GM18868 (cell line): ENCODE measurements around the gene ABCC11.
A peak's percentile ranks its signal among the peaks of the same experiment; 100 is the strongest.
"Not testable (repeated sequence)": the region's sequence is repeated elsewhere in the genome, so short reads cannot be mapped to it uniquely, and the experiment has no call there.

ENCODE experiments used
- ATAC-seq: cut with Tn5 transposase; IDR thresholded peaks from one replicate; pipeline ENCODE4 v1.9.1; 2021; ENCODE audit warnings: mild to moderate bottlenecking, moderate library complexity; ENCODE audit not compliant: unreplicated experiment

Gene ABCC11

GRCh38 chr16:48204825-48205151 lies 42.6 kb downstream of the ABCC11 start:
- ATAC-seq = no peak

GRCh38 chr16:48203974-48204824 lies 43.1 kb downstream of the ABCC11 start:
- ATAC-seq = no peak

GRCh38 chr16:48201515-48202201 lies 45.7 kb downstream of the ABCC11 start:
- no peak for ATAC-seq

- no peak for ATAC-seq
Observed at GRCh38 chr16:48197294-48197693, 50.0 kb downstream of the ABCC11 start.

GRCh38 chr16:48194828-48195556 lies 52.3 kb downstream of the ABCC11 start:
- ATAC-seq = no peak

- ATAC-seq = no peak
Observed at GRCh38 chr16:48193846-48194245, 53.5 kb downstream of the ABCC11 start.

GRCh38 chr16:48188449-48189102 lies 58.8 kb downstream of the ABCC11 start:
- peak; percentile 95 for ATAC-seq

GRCh38 chr16:48187779-48188178 lies 59.6 kb downstream of the ABCC11 start:
- ATAC-seq = no peak

GRCh38 chr16:48184681-48185080 lies 62.7 kb downstream of the ABCC11 start:
- ATAC-seq = no peak

- no peak for ATAC-seq
Observed at GRCh38 chr16:48182979-48183537, 64.3 kb downstream of the ABCC11 start.

GRCh38 chr16:48181746-48182520 lies 65.4 kb downstream of the ABCC11 start:
- ATAC-seq = not testable (repeated sequence)

GRCh38 chr16:48180868-48181480 lies 66.4 kb downstream of the ABCC11 start:
- no peak for ATAC-seq

GRCh38 chr16:48176635-48177408 lies 70.5 kb downstream of the ABCC11 start:
- ATAC-seq = no peak

- no peak for ATAC-seq
Observed at GRCh38 chr16:48173889-48174288, 73.5 kb downstream of the ABCC11 start.

GRCh38 chr16:48172682-48173081 lies 74.7 kb downstream of the ABCC11 start:
- ATAC-seq = no peak

- no peak for ATAC-seq
Observed at GRCh38 chr16:48169896-48170295, 77.4 kb downstream of the ABCC11 start.

GRCh38 chr16:48168075-48168474 lies 79.3 kb downstream of the ABCC11 start:
- no peak for ATAC-seq

- ATAC-seq = not testable (repeated sequence)
Observed at GRCh38 chr16:48166617-48167016, 80.7 kb downstream of the ABCC11 start.
